ENCODE measurements around the gene TJP1.
"Not testable (repeated sequence)": the region's sequence is repeated elsewhere in the genome, so short reads cannot be mapped to it uniquely, and the experiment has no call there.

The TJP1 gene

GRCh38 chr15:29696950-29697738 lies 125.1 kb downstream of the TJP1 start:
- no peak for DNase-seq

DNA sequence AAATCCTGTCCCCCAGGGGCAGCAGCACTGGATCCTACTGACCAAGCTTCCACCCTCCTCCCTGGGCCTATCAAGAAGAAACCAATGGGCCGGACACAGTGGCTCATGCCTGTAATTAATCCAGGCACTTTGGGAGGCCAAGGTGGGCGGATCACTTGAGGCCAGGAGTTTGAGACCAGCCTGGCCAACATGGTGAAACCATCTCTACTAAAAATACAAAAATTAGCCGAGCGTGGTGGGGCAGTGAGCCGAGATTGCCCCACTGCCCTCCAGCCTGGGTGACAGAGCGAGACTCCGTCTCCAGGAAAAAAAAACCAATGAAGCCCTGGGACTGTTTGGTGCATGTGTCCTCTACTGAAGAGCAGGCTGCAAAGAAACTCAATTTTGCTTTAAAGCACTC lies 125.8 kb downstream of the TJP1 start:
- not testable (repeated sequence) for DNase-seq

GRCh38 chr15:29695489-29696167 lies 126.6 kb downstream of the TJP1 start:
- no peak for DNase-seq

- no peak for DNase-seq
These were observed 129.0 kb downstream of the TJP1 start for GRCh38 chr15:29693225-29693624.

- DNase-seq: no peak
These were observed 129.7 kb downstream of the TJP1 start for GRCh38 chr15:29692527-29692926.

- DNase-seq: no peak
These were observed 131.3 kb downstream of the TJP1 start for GRCh38 chr15:29690765-29691475.

GRCh38 chr15:29689287-29689986 lies 132.8 kb downstream of the TJP1 start:
- no peak for DNase-seq

DNA sequence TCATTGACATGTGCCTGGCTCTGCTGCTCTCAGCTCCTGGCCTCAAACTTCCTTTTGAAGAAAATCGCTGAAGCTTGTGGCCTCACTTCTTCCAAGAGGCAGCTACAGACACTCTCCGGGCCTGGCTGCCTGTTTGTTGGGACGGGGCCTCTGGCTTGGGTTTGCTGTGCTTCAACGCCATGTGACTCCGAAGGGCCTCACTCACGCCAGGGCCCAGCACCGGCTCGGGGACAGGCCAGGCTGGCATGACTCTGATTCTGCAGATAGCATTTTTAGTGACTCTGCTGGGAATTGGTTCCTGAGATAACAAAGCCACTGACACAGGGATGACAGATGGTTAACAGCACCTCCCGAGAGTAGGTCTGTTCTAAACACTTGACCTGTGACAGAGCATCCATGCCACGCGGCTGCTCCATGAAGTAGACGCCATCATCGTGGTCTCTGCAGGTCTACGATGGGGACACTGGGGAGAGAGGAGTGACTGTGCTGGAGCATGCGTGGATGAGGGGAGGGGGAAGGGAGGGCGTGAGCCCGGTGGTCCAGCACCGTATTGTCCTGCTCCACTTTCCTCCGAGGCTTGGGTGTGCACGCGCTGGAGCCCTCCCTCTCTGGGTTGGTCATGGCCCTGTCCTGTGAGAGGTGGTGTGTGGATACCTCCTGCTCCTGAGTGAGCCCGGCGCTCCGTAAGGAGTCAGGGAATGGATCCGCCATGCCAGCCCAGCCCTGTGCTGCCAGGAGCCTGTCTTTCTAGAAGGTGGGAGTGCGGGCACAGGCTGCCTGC lies 133.6 kb downstream of the TJP1 start:
- no peak for DNase-seq

DNA sequence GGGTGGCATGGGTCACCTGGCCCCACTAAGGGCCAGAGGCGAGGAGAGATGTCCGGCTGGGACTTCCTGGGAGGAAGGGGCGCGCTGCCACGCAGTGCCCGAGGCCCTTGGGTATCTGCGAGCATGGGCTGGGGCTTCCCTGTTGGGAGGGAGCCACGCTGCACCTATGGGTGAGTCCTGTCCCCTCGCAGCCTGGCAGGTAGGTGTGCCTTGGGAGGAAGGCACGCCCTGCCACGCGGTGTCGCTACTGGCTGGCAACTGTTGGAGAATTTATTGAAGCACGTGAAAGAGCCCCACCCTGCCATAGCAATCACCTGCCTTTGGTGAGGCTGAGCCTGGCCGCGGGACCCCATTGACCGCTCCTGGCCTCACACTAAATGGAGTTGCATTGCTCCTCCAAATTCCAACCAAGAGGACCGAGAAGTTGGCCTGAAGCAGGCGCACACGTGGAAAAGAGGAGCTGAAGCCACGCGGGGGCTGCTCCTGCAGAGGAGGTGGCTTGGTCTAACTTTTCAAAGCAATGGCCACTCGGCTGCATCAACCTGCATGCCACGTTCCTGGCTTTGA lies 134.2 kb downstream of the TJP1 start:
- no peak for DNase-seq

DNA sequence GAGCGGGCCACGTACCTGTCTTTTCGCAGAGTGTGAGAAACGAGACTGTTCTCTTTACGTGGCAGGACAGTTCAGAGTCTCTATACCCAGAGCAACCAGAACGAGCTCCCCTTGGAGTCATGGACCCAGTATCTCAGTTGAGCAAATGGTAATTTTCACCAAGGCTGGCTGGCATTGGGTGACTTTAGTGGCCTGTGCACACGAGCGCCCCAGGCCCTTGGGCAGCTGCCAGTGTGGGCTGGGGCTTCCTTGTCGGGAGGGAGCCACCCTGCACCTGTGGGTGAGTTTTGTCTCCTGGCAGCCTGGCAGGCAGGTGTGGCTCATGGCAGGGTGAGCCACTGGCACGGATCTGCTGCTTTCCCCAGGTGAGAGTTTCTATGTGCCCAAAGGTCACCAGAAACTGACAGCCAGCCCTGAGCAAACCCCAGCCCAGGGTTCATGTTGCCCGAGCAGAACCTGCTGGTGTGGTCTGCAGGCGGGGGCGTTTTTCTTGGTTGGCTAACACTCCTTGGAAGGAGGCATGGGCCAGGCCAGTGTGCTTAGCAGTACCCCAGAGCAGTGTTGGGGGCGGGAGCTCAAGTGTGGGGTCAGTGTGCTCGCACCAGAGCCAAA lies 135.0 kb downstream of the TJP1 start:
- DNase-seq: no peak

GRCh38 chr15:29686445-29687203 lies 135.6 kb downstream of the TJP1 start:
- DNase-seq: no peak

GRCh38 chr15:29686079-29686425 lies 136.2 kb downstream of the TJP1 start:
- no peak for DNase-seq

- no peak for DNase-seq
These were observed 136.9 kb downstream of the TJP1 start for GRCh38 chr15:29685156-29686078.

GRCh38 chr15:29682781-29683180 lies 139.5 kb downstream of the TJP1 start:
- no peak for DNase-seq

- no peak for DNase-seq
These were observed 139.9 kb downstream of the TJP1 start for GRCh38 chr15:29682361-29682760.

GRCh38 chr15:29681946-29682345 lies 140.3 kb downstream of the TJP1 start:
- no peak for DNase-seq

- no peak for DNase-seq
These were observed 141.0 kb downstream of the TJP1 start for GRCh38 chr15:29681166-29681845.

GRCh38 chr15:29680465-29681165 lies 141.7 kb downstream of the TJP1 start:
- no peak for DNase-seq

All from NCI-H1436 treated with DMSO at 0.1 percent for 48 hours (cell line).